ENCODE results near the gene FDX1.

FDX1 gene

GRCh38 chr11:110497231-110497978 is 67.7 kb downstream of the FDX1 start:
- Histone ChIP-seq H3K36me3 (replicated peaks) (no peaks in the 10 kb centered on the region), H3K27ac (no peak overlapping the region), H3K4me3 (ENCODE audit: low read depth, low read length) (no peak overlapping the region), H3K27me3 (replicated peaks) (no peaks in the 10 kb centered on the region)
- in situ Hi-C loops (cut with HindIII; ENCODE audit: low pct_ligation_motif_present, low sequenced_read_pairs), result no loop called here
- no peak for DNase-seq
- no peak for TF ChIP-seq CTCF (IDR thresholded peaks at IDR 0.05; ENCODE audit: low read depth, low read length, missing control alignments)

GRCh38 chr11:110501428-110501827 is 71.7 kb downstream of the FDX1 start:
- in situ Hi-C loops (cut with HindIII; ENCODE audit: low pct_ligation_motif_present, low sequenced_read_pairs), result no loop called here
- H3K27ac ChIP-seq, result no peak overlapping the region

GRCh38 chr11:110505528-110506284 is 76.0 kb downstream of the FDX1 start:
- in situ Hi-C loops (cut with HindIII; ENCODE audit: low pct_ligation_motif_present, low sequenced_read_pairs), result no loop called here
- H3K36me3 ChIP-seq (replicated peaks), result no peaks in the 10 kb centered on the region
- no peak overlapping the region for H3K27ac ChIP-seq
- H3K27me3 ChIP-seq (replicated peaks), result no peaks in the 10 kb centered on the region
- H3K4me3 ChIP-seq (ENCODE audit: low read depth, low read length), result no peak overlapping the region
- no peak for DNase-seq
- no peak for TF ChIP-seq CTCF (IDR thresholded peaks at IDR 0.05; ENCODE audit: low read depth, low read length, missing control alignments)

More at GRCh38 chr11:110501428-110501827, 71.7 kb downstream of the FDX1 start:
- TF ChIP-seq CTCF (IDR thresholded peaks at IDR 0.05; ENCODE audit: low read depth, low read length, missing control alignments), result no peak
- Histone ChIP-seq H3K36me3 (replicated peaks) (no peaks in the 10 kb centered on the region), H3K4me3 (ENCODE audit: low read depth, low read length) (no peak overlapping the region), H3K27me3 (replicated peaks) (no peaks in the 10 kb centered on the region)
- no peak for DNase-seq

- DNase-seq, result no peak
- in situ Hi-C loops (cut with HindIII; ENCODE audit: low pct_ligation_motif_present, low sequenced_read_pairs), result no loop called here
- Histone ChIP-seq H3K27ac (no peak overlapping the region), H3K4me3 (ENCODE audit: low read depth, low read length) (no peak overlapping the region), H3K27me3 (replicated peaks) (no peaks in the 10 kb centered on the region), H3K36me3 (replicated peaks) (no peaks in the 10 kb centered on the region)
- no peak for TF ChIP-seq CTCF (IDR thresholded peaks at IDR 0.05; ENCODE audit: low read depth, low read length, missing control alignments)
Observed at GRCh38 chr11:110507328-110507727, 77.6 kb downstream of the FDX1 start.

GRCh38 chr11:110508786-110509185 is 79.0 kb downstream of the FDX1 start:
- in situ Hi-C loops (cut with HindIII; ENCODE audit: low pct_ligation_motif_present, low sequenced_read_pairs), result no loop called here
- Histone ChIP-seq H3K4me3 (ENCODE audit: low read depth, low read length) (no peak overlapping the region), H3K36me3 (replicated peaks) (no peaks in the 10 kb centered on the region), H3K27ac (no peak overlapping the region), H3K27me3 (replicated peaks) (no peaks in the 10 kb centered on the region)
- no peak for DNase-seq
- no peak for TF ChIP-seq CTCF (IDR thresholded peaks at IDR 0.05; ENCODE audit: low read depth, low read length, missing control alignments)
